ENCODE results near the gene MKI67. TPM values are rescaled to one million over a fixed set of nuclear protein-coding genes. Genes with fewer than 3 reads are reported as not detected.

Gene MKI67
- total and polyA plus RNA-seq, 2 donors (not counting 1 experiment from before 2014, with no cell fraction given), result 0.36 to 0.47 TPM

GRCh38 chr10:128086003-128086863 is 40.0 kb downstream of the MKI67 start:
- no peak for ATAC-seq (ENCODE audit: low read depth)
- DNase-seq, result no peak
- WGBS (ENCODE audit: insufficient coverage), result 69% methylated on average over 10 of the region's 10 CpGs
- Histone ChIP-seq H3K4me1 (ENCODE audit: control insufficient read depth in 2 of 2, insufficient read depth in 2 of 2, low read length in 2 of 2) (no peaks in the 10 kb centered on the region), H3K27ac (ENCODE audit: low read length in 2 of 2) (no peak overlapping the region), H2AFZ (ENCODE audit: insufficient read depth, low read depth, low read length, poor library complexity, severe bottlenecking) (no peak overlapping the region), H3K9me3 (ENCODE audit: control extremely low read depth in 1 of 3, control insufficient read depth in 2 of 3, insufficient read depth in 1 of 3, low read length in 2 of 3) (no peaks in the 10 kb centered on the region), H3K9ac (ENCODE audit: low read length) (no peak overlapping the region), H3K79me2 (ENCODE audit: control insufficient read depth, insufficient read depth, low read length) (no peaks in the 10 kb centered on the region), H4K20me1 (ENCODE audit: control insufficient read depth, insufficient read depth, low read length, poor library complexity, severe bottlenecking) (no peaks in the 10 kb centered on the region), H3K4me3 (ENCODE audit: control extremely low read depth in 1 of 5, extremely low read depth in 1 of 5, insufficient read depth in 1 of 5, low read depth in 2 of 5, low read length in 4 of 5) (no peak overlapping the region), H3K4me2 (replicated peaks; ENCODE audit: low read depth, low read length, poor library complexity, severe bottlenecking) (no peak overlapping the region), H3K36me3 (replicated peaks in 1 of 2; ENCODE audit: control extremely low read depth in 1 of 2, control insufficient read depth in 1 of 2, extremely low read depth in 1 of 2, insufficient read depth in 2 of 2, low read length in 1 of 2) (peaks cover 0 to 4% of the 10 kb centered on the region in 2 experiments), H3K27me3 (replicated peaks in 1 of 4; ENCODE audit: control extremely low read depth in 1 of 4, control insufficient read depth in 3 of 4, insufficient read depth in 4 of 4, low read length in 3 of 4) (no peaks in the 10 kb centered on the region)
- intact Hi-C loops (cut with micrococcal nuclease), result no loop called here
- TF ChIP-seq CTCF (IDR thresholded peaks at IDR 0.05) (no peak), EZH2 (IDR thresholded peaks at IDR 0.05; ENCODE audit: borderline replicate concordance, insufficient read depth, low read depth, low read length, poor library complexity, severe bottlenecking) (no peak)
- H3K27ac Mint-ChIP-seq, result no peak overlapping the region
- POLR2A ChIA-PET, result no interaction called here
- no peak overlapping the region for H3K4me3 Mint-ChIP-seq
- CTCF ChIA-PET, result interaction anchor here (0.9 to 1.5 kb wide), 2 partner anchors 9 to 52 kb away, joined by 3 read pairs; no protein-coding TSS in a partner anchor
- H3K9me3 Mint-ChIP-seq (ENCODE audit: insufficient read depth), result no peaks in the 10 kb centered on the region
- H3K4me1 Mint-ChIP-seq, result no peaks in the 10 kb centered on the region
- H3K27me3 Mint-ChIP-seq, result no peaks in the 10 kb centered on the region

GRCh38 chr10:128084991-128085390 is 41.2 kb downstream of the MKI67 start:
- DNase-seq, result no peak
- Mint-ChIP-seq H3K9me3 (ENCODE audit: insufficient read depth) (no peaks in the 10 kb centered on the region), H3K27me3 (no peaks in the 10 kb centered on the region), H3K27ac (no peak overlapping the region), H3K4me3 (no peak overlapping the region), H3K4me1 (no peaks in the 10 kb centered on the region)
- H3K9me3 ChIP-seq (ENCODE audit: control extremely low read depth in 1 of 3, control insufficient read depth in 2 of 3, insufficient read depth in 1 of 3, low read length in 2 of 3), result no peaks in the 10 kb centered on the region
- H3K79me2 ChIP-seq (ENCODE audit: control insufficient read depth, insufficient read depth, low read length), result no peaks in the 10 kb centered on the region
- H3K9ac ChIP-seq (ENCODE audit: low read length), result no peak overlapping the region
- peaks cover 0 to 9% of the 10 kb centered on the region in 2 experiments for H3K36me3 ChIP-seq (replicated peaks in 1 of 2; ENCODE audit: control extremely low read depth in 1 of 2, control insufficient read depth in 1 of 2, extremely low read depth in 1 of 2, insufficient read depth in 2 of 2, low read length in 1 of 2)
- intact Hi-C loops (cut with micrococcal nuclease), result no loop called here
- 94% methylated on average over 5 of the region's 8 CpGs for WGBS (ENCODE audit: insufficient coverage)
- POLR2A ChIA-PET, result no interaction called here
- no peak for ATAC-seq (ENCODE audit: low read depth)
- no peaks in the 10 kb centered on the region for H3K27me3 ChIP-seq (replicated peaks in 1 of 4; ENCODE audit: control extremely low read depth in 1 of 4, control insufficient read depth in 3 of 4, insufficient read depth in 4 of 4, low read length in 3 of 4)
- no peak overlapping the region for H3K4me3 ChIP-seq (ENCODE audit: control extremely low read depth in 1 of 5, extremely low read depth in 1 of 5, insufficient read depth in 1 of 5, low read depth in 2 of 5, low read length in 4 of 5)
- H3K4me1 ChIP-seq (ENCODE audit: control insufficient read depth in 2 of 2, insufficient read depth in 2 of 2, low read length in 2 of 2), result no peaks in the 10 kb centered on the region
- TF ChIP-seq CTCF (IDR thresholded peaks at IDR 0.05), result no peak
- TF ChIP-seq EZH2 (IDR thresholded peaks at IDR 0.05; ENCODE audit: borderline replicate concordance, insufficient read depth, low read depth, low read length, poor library complexity, severe bottlenecking), result no peak
- CTCF ChIA-PET, result interaction anchor here (1.3 kb wide), 1 partner anchor 50 kb away, joined by 4 read pairs; no protein-coding TSS in a partner anchor
- no peaks in the 10 kb centered on the region for H4K20me1 ChIP-seq (ENCODE audit: control insufficient read depth, insufficient read depth, low read length, poor library complexity, severe bottlenecking)
- no peak overlapping the region for H3K27ac ChIP-seq (ENCODE audit: low read length in 2 of 2)
- H2AFZ ChIP-seq (ENCODE audit: insufficient read depth, low read depth, low read length, poor library complexity, severe bottlenecking), result no peak overlapping the region
- no peak overlapping the region for H3K4me2 ChIP-seq (replicated peaks; ENCODE audit: low read depth, low read length, poor library complexity, severe bottlenecking)

Measured in B cell (primary cell).